HuH-7.5 (cell line): Measurements from ENCODE around the gene SUCLG1.

ENCODE experiments used
- DNase-seq: peaks from one replicate; pipeline ENCODE4 v3.0.0; 2011; ENCODE audit warnings: low spot score

The SUCLG1 gene

GRCh38 chr2:84461310-84461709 lies 2.2 kb upstream of the SUCLG1 start:
- no peak for DNase-seq

- DNase-seq = no peak
Measured at GRCh38 chr2:84460670-84461069, 1.6 kb upstream of the SUCLG1 start.

GRCh38 chr2:84459944-84460429 lies 907 bp upstream of the SUCLG1 start:
- no peak for DNase-seq

- peak; percentile 8 for DNase-seq
Measured at GRCh38 chr2:84458551-84459017, 496 bp downstream of the SUCLG1 start.

GRCh38 chr2:84457686-84458085 lies 1.4 kb downstream of the SUCLG1 start:
- no peak for DNase-seq

GRCh38 chr2:84456156-84456555 lies 2.9 kb downstream of the SUCLG1 start:
- DNase-seq = no peak

- DNase-seq = no peak
Measured at GRCh38 chr2:84454581-84454980, 4.5 kb downstream of the SUCLG1 start.

- DNase-seq = no peak
Measured at GRCh38 chr2:84452624-84453023, 6.5 kb downstream of the SUCLG1 start.

GRCh38 chr2:84451579-84451978 lies 7.5 kb downstream of the SUCLG1 start:
- no peak for DNase-seq

- no peak for DNase-seq
Measured at GRCh38 chr2:84450288-84451227, 8.5 kb downstream of the SUCLG1 start.

GRCh38 chr2:84449711-84450110 lies 9.4 kb downstream of the SUCLG1 start:
- no peak for DNase-seq

GRCh38 chr2:84449055-84449454 lies 10.0 kb downstream of the SUCLG1 start:
- no peak for DNase-seq

GRCh38 chr2:84443477-84443876 lies 15.6 kb downstream of the SUCLG1 start:
- no peak for DNase-seq

- DNase-seq = no peak
Measured at GRCh38 chr2:84442888-84443287, 16.2 kb downstream of the SUCLG1 start.

- no peak for DNase-seq
Measured at GRCh38 chr2:84441505-84441904, 17.6 kb downstream of the SUCLG1 start.

GRCh38 chr2:84441036-84441435 lies 18.0 kb downstream of the SUCLG1 start:
- DNase-seq = no peak

- DNase-seq = no peak
Measured at GRCh38 chr2:84435345-84436025, 23.6 kb downstream of the SUCLG1 start.

GRCh38 chr2:84429328-84429727 lies 29.8 kb downstream of the SUCLG1 start:
- no peak for DNase-seq

GRCh38 chr2:84427235-84428138 lies 31.6 kb downstream of the SUCLG1 start:
- DNase-seq = no peak

- no peak for DNase-seq
Measured at GRCh38 chr2:84425310-84425709, 33.8 kb downstream of the SUCLG1 start.

- no peak for DNase-seq
Measured at GRCh38 chr2:84424152-84424551, 34.9 kb downstream of the SUCLG1 start.

GRCh38 chr2:84421791-84422190 lies 37.3 kb downstream of the SUCLG1 start:
- no peak for DNase-seq
